Spleen (tissue), 11 donors: Measurements from ENCODE around the gene KBTBD3. TPM values are rescaled to one million over a fixed set of nuclear protein-coding genes. Genes with fewer than 3 reads are reported as not detected.

Experiments
- DNase-seq: peaks from one replicate; pipeline ENCODE4 v3.0.0-alpha.2; 2020
- H3K27ac ChIP-seq, 8 donors: fragments of 200-600 bp; sonication (generic) in 7 of 8; 1 replicate in 4 of 8; 2 replicates in 4 of 8; pipeline versions ENCODE4 v1.5.0 to v1.8.0; 2016 to 2021; ENCODE audit warnings: inconsistent platforms in 4 of 8, mild to moderate bottlenecking in 4 of 8, moderate library complexity in 1 of 8
- H3K27me3 ChIP-seq, 7 donors: fragments of 200-600 bp; sonication (generic) in 6 of 7; replicated peaks in 1 of 7; 1 replicate in 4 of 7; 2 replicates in 3 of 7; pipeline versions ENCODE4 v1.5.0 to v1.8.0; 2016 to 2021; ENCODE audit warnings: inconsistent platforms in 3 of 7, mild to moderate bottlenecking in 1 of 7
- H3K36me3 ChIP-seq, 6 donors: fragments of 200-600 bp; sonication (generic) in 5 of 6; 1 replicate in 4 of 6; 2 replicates in 2 of 6; pipeline versions ENCODE4 v1.5.0 to v1.8.0; 2016 to 2021; ENCODE audit warnings: inconsistent platforms in 2 of 6
- H3K4me1 ChIP-seq, 6 donors: fragments of 200-600 bp; sonication (generic) in 5 of 6; 1 replicate in 3 of 6; 2 replicates in 3 of 6; pipeline versions ENCODE4 v1.5.0 to v1.8.0; 2016 to 2021; ENCODE audit warnings: inconsistent platforms in 3 of 6
- H3K4me3 ChIP-seq, 8 donors: fragments of 200-600 bp; sonication (generic) in 7 of 8; 1 replicate in 4 of 8; 2 replicates in 4 of 8; pipeline versions ENCODE4 v1.5.0 to v1.8.0; 2016 to 2021; ENCODE audit warnings: inconsistent platforms in 4 of 8, mild to moderate bottlenecking in 4 of 8, moderate library complexity in 2 of 8
- H3K9me3 ChIP-seq, 8 donors: fragments of 200-600 bp; sonication (generic) in 7 of 8; 1 replicate in 4 of 8; 2 replicates in 4 of 8; pipeline versions ENCODE4 v1.5.0 to v1.8.0; 2016 to 2021; ENCODE audit warnings: inconsistent platforms in 4 of 8
- POLR2A ChIP-seq, 3 donors: fragments of 450-650 bp; IDR thresholded peaks; one replicate each; pipeline ENCODE4 v1.5.1; 2017; ENCODE audit warnings: antibody characterized with exemption in 3 of 3, mild to moderate bottlenecking in 1 of 3
- POLR2AphosphoS5 ChIP-seq, 3 donors: sonication (generic); formaldehyde crosslinking; IDR thresholded peaks; one replicate each; pipeline ENCODE4 v1.5.1; 2017; ENCODE audit warnings: antibody characterized with exemption in 3 of 3
- WGBS, 5 donors: extraction: QIAGEN DNeasy Blood & Tissue Kit in 3 of 5; methylation state at CpG; one replicate each; pipeline versions ENCODE4 v1.1.5 to v1.1.7; 2013 to 2018; 5-methylcytosine and 5-hydroxymethylcytosine counted together
- intact Hi-C: fragments of 100-400 bp; cut with DNase I; formaldehyde crosslinking; loops from one replicate; pipeline ENCODE4 v1.15.0; 2023; ENCODE audit warnings: low total_unique reads
- polyA plus RNA-seq, 3 donors: library from polyadenylated mRNA; stranded (reverse); fragments of 200-250 nt; gene quantifications; one replicate each; pipeline ENCODE4 v1.2.1, GENCODE V29; 2013
- total RNA-seq, 7 donors: library from RNA; depleted of rRNA in 3 of 7; stranded (reverse); fragments of >200 nt in 3 of 7; fragmentation: NEBNext Ultra II Directional in 4 of 7; extraction: Animal tissue kit (Norgen Biotek cat#: 25700) in 4 of 7; gene quantifications; one replicate each; pipeline versions ENCODE4 v1.1.0 to v1.2.1, GENCODE V29; 2016 to 2021
- TF ChIP-seq, protein P1 (sequence below), 11 experiments: fragments of 200-600 bp in 7 of 11; fragments of 450-650 bp in 4 of 11; sonication (generic) in 4 of 11; IDR thresholded peaks in 8 of 11; conservative IDR thresholded peaks in 3 of 11; 1 replicate in 7 of 11; 2 replicates in 4 of 11; pipeline versions ENCODE4 v1.4.0 to v1.8.0; 2016 to 2021; ENCODE audit warnings: antibody characterized with exemption in 11 of 11, inconsistent platforms in 4 of 11, mild to moderate bottlenecking in 1 of 11
- donor health status: healthy with polysubstance abuse.
- donor health status: DM: no; HTN: no; CAD: no; lungs with moderate emphysema.
- donor health status: DM: no; HTN: no; CAD: no.
- donor health status: Bipolar disorder and iron deficiency.
- donor health status: healthy.
- donor health status: DM: no; HTN: no; CAD: no.
- donor health status: DM: yes; HTN: yes; CAD: no.

Gene KBTBD3
- total and polyA plus RNA-seq, 10 donors: 3.5 to 15.9 (median 7.6) TPM

DNA sequence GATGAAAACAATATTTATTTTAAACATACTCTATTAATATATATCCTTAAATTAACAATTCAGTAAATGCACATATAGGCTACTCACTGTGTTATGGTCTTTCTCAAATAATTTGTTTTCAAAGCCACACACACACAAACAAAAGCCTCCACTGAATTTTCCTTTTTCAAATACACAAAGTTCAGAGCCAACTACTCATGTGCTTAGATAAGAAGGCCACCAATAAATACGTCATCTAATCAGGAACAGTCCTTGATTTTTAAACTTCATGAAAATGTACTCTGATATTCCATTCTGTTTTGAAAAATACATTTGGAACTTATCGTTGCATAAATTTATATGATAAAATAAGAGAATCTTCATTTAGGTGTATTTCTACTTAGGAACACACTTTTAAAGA is 26.0 kb downstream of the KBTBD3 start:
- WGBS, 5 donors: 87 to 94% (median 90%) methylated on average over 2 of the region's 2 CpGs
- H3K36me3 ChIP-seq: peaks cover 0 to 6% (median 0%) of the 10 kb centered on the region in 6 donors
- TF ChIP-seq POLR2AphosphoS5 (IDR thresholded peaks at IDR 0.05): no peak
- no peak for TF ChIP-seq POLR2A (IDR thresholded peaks at IDR 0.05)
- TF ChIP-seq, protein P1, sequence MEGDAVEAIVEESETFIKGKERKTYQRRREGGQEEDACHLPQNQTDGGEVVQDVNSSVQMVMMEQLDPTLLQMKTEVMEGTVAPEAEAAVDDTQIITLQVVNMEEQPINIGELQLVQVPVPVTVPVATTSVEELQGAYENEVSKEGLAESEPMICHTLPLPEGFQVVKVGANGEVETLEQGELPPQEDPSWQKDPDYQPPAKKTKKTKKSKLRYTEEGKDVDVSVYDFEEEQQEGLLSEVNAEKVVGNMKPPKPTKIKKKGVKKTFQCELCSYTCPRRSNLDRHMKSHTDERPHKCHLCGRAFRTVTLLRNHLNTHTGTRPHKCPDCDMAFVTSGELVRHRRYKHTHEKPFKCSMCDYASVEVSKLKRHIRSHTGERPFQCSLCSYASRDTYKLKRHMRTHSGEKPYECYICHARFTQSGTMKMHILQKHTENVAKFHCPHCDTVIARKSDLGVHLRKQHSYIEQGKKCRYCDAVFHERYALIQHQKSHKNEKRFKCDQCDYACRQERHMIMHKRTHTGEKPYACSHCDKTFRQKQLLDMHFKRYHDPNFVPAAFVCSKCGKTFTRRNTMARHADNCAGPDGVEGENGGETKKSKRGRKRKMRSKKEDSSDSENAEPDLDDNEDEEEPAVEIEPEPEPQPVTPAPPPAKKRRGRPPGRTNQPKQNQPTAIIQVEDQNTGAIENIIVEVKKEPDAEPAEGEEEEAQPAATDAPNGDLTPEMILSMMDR (IDR thresholded peaks at IDR 0.05 in 8 of 11, conservative IDR thresholded peaks at IDR 0.05 in 3 of 11): no peak
- no peaks in the 10 kb centered on the region for H3K9me3 ChIP-seq
- H3K27me3 ChIP-seq: no peaks in the 10 kb centered on the region
- H3K4me1 ChIP-seq: no peaks in the 10 kb centered on the region
- H3K27ac ChIP-seq: no peak overlapping the region
- intact Hi-C loops: no loop called here
- H3K4me3 ChIP-seq: no peak overlapping the region
- DNase-seq: no peak

DNA sequence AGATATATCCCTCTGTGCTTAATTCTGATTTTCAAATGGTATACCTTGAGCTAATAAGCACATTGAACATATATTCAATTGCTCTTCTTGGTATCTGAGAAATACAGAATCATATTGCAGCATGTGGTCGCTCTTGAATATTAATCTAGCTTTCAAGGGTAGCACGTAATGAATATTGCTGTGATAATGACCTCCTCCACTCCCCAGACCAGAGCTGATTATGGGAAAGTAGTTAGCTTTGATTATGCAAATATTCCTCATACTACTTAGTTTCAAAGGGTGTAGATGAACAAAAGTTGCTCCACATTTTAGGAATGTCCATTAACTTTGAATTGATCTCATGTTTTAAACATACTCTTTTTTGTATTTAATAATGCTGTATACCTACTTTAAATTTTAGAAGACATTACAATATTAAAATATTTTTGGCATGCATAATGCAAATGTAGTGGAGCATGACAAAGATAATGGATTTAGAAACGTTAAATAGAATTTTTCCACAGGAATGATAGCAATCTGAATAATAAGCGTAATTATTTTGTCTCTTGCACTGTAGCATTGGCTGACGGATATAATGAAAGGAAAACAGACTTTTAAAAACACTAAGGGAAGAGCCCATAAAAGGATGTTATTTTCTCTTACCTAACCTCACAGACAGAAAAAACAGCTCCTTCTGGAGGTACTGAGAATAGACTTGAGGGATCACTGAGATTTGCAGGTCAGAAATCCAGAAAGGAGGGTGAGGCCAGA is 27.2 kb downstream of the KBTBD3 start:
- DNase-seq: no peak

DNA sequence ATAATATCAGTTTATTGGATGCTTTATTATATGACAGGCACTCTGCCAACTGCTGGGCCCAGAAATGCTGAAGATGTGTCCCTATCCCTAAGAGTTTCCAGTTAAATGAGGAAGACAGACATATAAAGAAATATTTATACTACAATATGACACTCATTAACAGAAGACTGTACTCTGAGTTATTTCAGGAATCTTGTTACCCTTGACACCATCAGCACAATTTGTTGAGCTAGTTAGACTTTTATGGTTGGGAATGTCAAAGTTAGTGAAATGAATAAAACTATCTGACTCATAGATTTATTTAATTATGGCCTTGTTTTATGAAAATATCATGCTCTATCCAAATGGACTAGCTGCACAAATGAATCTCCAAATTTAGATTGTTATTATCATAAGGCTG is 29.5 kb downstream of the KBTBD3 start:
- Histone ChIP-seq H3K27me3 (peaks cover 0 to 4% (median 0%) of the 10 kb centered on the region in 7 donors), H3K4me1 (no peaks in the 10 kb centered on the region), H3K36me3 (no peaks in the 10 kb centered on the region), H3K4me3 (no peak overlapping the region), H3K27ac (no peak overlapping the region), H3K9me3 (no peaks in the 10 kb centered on the region)
- no peak for DNase-seq
- TF ChIP-seq, protein P1 (IDR thresholded peaks at IDR 0.05 in 8 of 11, conservative IDR thresholded peaks at IDR 0.05 in 3 of 11): no peak
- intact Hi-C loops: no loop called here

More for the DNA sequence above, 27.2 kb downstream of the KBTBD3 start:
- intact Hi-C loops: no loop called here
- Histone ChIP-seq H3K4me1 (no peaks in the 10 kb centered on the region), H3K9me3 (no peaks in the 10 kb centered on the region), H3K4me3 (no peak overlapping the region), H3K27ac (no peak overlapping the region), H3K36me3 (peaks cover 0 to 6% (median 0%) of the 10 kb centered on the region in 6 donors), H3K27me3 (no peaks in the 10 kb centered on the region)
- WGBS, 5 donors: 84 to 88% (median 85%) methylated on average over 5 of the region's 5 CpGs
- TF ChIP-seq POLR2AphosphoS5 (IDR thresholded peaks at IDR 0.05) (no peak), POLR2A (IDR thresholded peaks at IDR 0.05) (no peak)
- TF ChIP-seq, protein P1 (IDR thresholded peaks at IDR 0.05 in 8 of 11, conservative IDR thresholded peaks at IDR 0.05 in 3 of 11): no peak

DNA sequence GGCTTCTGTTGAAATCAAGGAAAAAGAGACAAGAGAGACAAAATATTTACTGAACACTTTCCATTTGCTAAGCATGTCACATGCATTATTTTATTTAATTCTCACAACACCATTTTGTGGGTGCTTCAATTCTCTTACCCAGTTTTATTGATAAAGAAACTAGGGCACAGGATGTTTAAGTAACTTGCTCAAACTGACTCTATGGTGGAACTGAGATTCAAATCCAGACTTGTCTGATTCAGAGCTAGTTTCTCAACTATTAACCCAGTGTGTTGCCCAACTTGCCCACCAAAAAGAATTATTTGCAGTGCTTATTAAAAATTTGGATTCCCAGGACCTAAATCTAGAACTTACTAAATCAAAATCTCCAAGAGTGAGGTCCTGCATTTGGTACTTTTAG is 33.6 kb downstream of the KBTBD3 start:
- no peak overlapping the region for H3K4me3 ChIP-seq
- H3K9me3 ChIP-seq: no peaks in the 10 kb centered on the region
- no peak for TF ChIP-seq POLR2AphosphoS5 (IDR thresholded peaks at IDR 0.05)
- no peak for TF ChIP-seq POLR2A (IDR thresholded peaks at IDR 0.05)
- TF ChIP-seq, protein P1 (IDR thresholded peaks at IDR 0.05 in 8 of 11, conservative IDR thresholded peaks at IDR 0.05 in 3 of 11): no peak
- H3K36me3 ChIP-seq: no peaks in the 10 kb centered on the region
- intact Hi-C loops: no loop called here
- H3K27ac ChIP-seq: no peak overlapping the region
- H3K4me1 ChIP-seq: no peaks in the 10 kb centered on the region
- no peak for DNase-seq
- H3K27me3 ChIP-seq: peaks cover 0 to 4% (median 0%) of the 10 kb centered on the region in 7 donors
